GM12872 (cell line): ENCODE data around the gene STAC.

ENCODE experiments used
- CTCF ChIP-seq: IDR thresholded peaks from 3 replicates; pipeline ENCODE4 v1.5.1; 2011; ENCODE audit warnings: low read depth, mild to moderate bottlenecking, low read length, moderate library complexity; ENCODE audit not compliant: insufficient read depth

STAC gene

GRCh38 chr3:36367912-36368573 lies 12.3 kb upstream of the STAC start:
- no peak for TF ChIP-seq CTCF

GRCh38 chr3:36372534-36372935 lies 7.8 kb upstream of the STAC start:
- no peak for TF ChIP-seq CTCF

GRCh38 chr3:36373084-36373483 lies 7.2 kb upstream of the STAC start:
- TF ChIP-seq CTCF: no peak

GRCh38 chr3:36373666-36374065 lies 6.6 kb upstream of the STAC start:
- no peak for TF ChIP-seq CTCF

GRCh38 chr3:36379872-36380220 lies 458 bp upstream of the STAC start:
- TF ChIP-seq CTCF: no peak

GRCh38 chr3:36381311-36381956 lies 1.1 kb downstream of the STAC start:
- no peak for TF ChIP-seq CTCF

GRCh38 chr3:36393563-36393962 lies 13.3 kb downstream of the STAC start:
- TF ChIP-seq CTCF: no peak
